ENCODE measurements around the gene HDGF. TPM values are rescaled to one million over a fixed set of nuclear protein-coding genes. Genes with fewer than 3 reads are reported as not detected.

The HDGF gene
- total RNA-seq, 2 experiments from 2014 or later: 60.8 TPM

DNA sequence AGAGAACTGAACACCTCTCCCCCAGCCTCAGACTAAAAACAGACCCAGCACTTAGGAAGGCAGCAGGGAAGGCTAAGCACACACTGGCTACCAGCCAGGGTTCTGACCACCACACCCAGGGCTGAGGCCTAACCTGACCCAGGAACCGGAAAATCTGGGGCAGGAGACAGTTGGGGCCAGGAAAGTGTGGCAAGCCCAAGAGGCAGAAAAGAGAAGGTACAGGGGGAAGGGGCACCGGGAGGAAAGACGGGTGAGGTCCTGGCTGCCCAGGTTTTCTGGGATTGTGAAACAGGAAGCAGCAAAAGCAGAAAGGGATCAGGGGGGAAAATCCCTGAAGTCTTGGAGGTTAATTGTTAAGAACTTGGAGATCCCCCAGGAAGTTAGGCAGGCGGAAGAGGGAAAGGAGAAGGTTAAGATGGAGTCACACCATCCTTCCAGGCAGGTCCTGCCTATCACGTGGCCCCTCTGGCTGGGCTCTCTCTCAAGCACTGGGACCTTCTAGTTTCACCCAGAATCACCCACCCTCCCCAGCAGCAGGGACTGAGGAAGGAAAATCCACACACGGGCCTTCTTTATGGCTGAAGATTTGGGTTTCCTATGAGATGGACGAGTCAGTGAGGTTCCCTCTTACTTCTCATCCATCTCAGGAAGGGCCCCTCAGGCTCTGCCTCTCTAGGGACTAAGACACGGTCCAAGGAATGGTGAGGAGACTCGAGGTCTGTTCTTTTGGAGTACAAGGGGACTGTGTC, 2.6 kb downstream of the HDGF start:
- peak overlapping the region; percentile 97 for H3K4me3 ChIP-seq (ENCODE audit: low read length)
- peaks cover 12% of the 10 kb centered on the region for H3K36me3 ChIP-seq (ENCODE audit: insufficient read depth, low read length)
- POLR2A ChIA-PET: interaction anchor here (1.8 kb wide), 2 partner anchors 18 to 21 kb away, joined by 8 to 13 read pairs; partner anchors contain the start of genes ISG20L2, METTL25B and PRCC
- DNase-seq: peak in 3 of 14 experiments; percentile 25 to 67 (median 64)
- Mint-ChIP-seq H3K36me3 (ENCODE audit: low read depth) (peaks cover 39% of the 10 kb centered on the region), H3K4me3 (peak overlapping the region; percentile 96), H3K27me3 (no peaks in the 10 kb centered on the region), H3K9me3 (no peaks in the 10 kb centered on the region), H3K27ac (peak overlapping the region; percentile 85), H3K4me1 (ENCODE audit: low read depth) (peaks cover 76% of the 10 kb centered on the region)
- CTCF ChIA-PET: interaction anchor here (0.7 to 1.7 kb wide), 2 partner anchors 23 kb away, joined by 3 to 7 read pairs; no protein-coding TSS in a partner anchor
- H3K4me1 ChIP-seq (ENCODE audit: insufficient read depth, low read length): peaks cover 68% of the 10 kb centered on the region
- TF ChIP-seq, protein P1, sequence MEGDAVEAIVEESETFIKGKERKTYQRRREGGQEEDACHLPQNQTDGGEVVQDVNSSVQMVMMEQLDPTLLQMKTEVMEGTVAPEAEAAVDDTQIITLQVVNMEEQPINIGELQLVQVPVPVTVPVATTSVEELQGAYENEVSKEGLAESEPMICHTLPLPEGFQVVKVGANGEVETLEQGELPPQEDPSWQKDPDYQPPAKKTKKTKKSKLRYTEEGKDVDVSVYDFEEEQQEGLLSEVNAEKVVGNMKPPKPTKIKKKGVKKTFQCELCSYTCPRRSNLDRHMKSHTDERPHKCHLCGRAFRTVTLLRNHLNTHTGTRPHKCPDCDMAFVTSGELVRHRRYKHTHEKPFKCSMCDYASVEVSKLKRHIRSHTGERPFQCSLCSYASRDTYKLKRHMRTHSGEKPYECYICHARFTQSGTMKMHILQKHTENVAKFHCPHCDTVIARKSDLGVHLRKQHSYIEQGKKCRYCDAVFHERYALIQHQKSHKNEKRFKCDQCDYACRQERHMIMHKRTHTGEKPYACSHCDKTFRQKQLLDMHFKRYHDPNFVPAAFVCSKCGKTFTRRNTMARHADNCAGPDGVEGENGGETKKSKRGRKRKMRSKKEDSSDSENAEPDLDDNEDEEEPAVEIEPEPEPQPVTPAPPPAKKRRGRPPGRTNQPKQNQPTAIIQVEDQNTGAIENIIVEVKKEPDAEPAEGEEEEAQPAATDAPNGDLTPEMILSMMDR (IDR thresholded peaks at IDR 0.05): no peak
- peak overlapping the region; percentile 70 to 80 for H3K27ac ChIP-seq (ENCODE audit: low read depth in 1 of 2, low read length in 2 of 2)
- ATAC-seq (ENCODE audit: poor library complexity): no peak
- no peaks in the 10 kb centered on the region for H3K27me3 ChIP-seq (ENCODE audit: control insufficient read depth in 1 of 2, insufficient read depth in 2 of 2, low read length in 2 of 2)
- H3K9me3 ChIP-seq (ENCODE audit: control insufficient read depth in 1 of 2, insufficient read depth in 1 of 2, low read length in 2 of 2): peaks cover 0 to 3% of the 10 kb centered on the region in 2 experiments
- intact Hi-C loops (cut with DNase I, micrococcal nuclease): loop anchor here in 1 of 2 experiments (10.0 kb wide), 1 partner anchor 534 kb away; the partner anchor contains the start of gene PMF1

DNA sequence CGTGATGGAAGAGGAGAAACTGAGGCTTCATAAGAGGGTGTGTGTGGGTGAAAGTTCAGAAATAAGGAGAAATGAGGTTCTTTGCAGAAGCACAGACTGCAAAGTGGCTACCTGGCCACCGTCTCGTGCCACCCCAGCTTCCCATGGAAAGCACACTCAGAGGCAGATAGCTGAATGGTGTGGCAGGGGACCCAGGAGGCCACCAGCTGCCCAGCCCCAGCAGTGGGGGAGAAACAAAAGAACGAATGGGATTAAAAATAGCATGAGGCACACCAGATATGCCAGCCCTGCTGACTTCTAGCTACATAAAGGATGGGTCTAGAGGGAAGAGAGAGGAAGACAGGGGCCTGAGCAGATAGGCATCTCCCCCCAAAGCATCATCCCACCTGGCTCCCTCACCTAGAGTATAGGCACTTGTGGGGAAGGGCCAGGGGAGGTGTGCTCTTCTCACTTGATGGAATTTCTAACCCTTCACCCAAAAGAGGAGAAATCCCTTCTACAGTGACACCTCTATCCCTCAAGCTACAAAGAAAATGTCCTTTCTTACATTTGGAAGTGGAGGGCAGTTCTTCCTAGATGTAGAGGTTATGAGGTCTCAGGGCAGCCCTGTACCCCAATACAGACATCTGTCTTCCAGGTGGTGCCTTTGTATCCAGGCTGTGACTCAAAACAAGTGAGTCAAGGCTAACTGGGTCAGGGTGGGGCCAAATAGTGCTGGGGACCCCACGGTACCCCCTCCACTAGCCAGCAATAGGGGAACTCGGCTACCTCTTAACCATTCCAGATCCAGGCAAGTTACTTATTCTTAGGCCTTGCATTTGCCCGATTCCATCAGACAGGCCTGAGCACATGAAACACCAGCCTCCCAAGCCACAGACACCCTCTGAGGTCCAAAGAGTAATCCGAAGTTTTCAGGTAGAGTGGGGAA, 3.5 kb downstream of the HDGF start:
- Mint-ChIP-seq H3K4me1 (ENCODE audit: low read depth) (peaks cover 68% of the 10 kb centered on the region), H3K36me3 (ENCODE audit: low read depth) (peaks cover 48% of the 10 kb centered on the region), H3K9me3 (no peaks in the 10 kb centered on the region), H3K27me3 (no peaks in the 10 kb centered on the region), H3K4me3 (peak overlapping the region; percentile 96), H3K27ac (peak overlapping the region; percentile 85)
- POLR2A ChIA-PET: interaction anchor here (0.9 to 1.8 kb wide), 3 partner anchors 8 to 20 kb away, joined by 3 to 13 read pairs (median 8); partner anchors contain the start of genes ISG20L2, METTL25B and PRCC
- CTCF ChIA-PET: interaction anchor here (1.5 to 1.7 kb wide), 2 partner anchors 19 to 22 kb away, joined by 4 to 7 read pairs; partner anchors contain the start of gene PRCC
- Histone ChIP-seq H3K36me3 (ENCODE audit: insufficient read depth, low read length) (peaks cover 20% of the 10 kb centered on the region), H3K27ac (ENCODE audit: low read depth in 1 of 2, low read length in 2 of 2) (peak overlapping the region; percentile 70 to 80), H3K4me1 (ENCODE audit: insufficient read depth, low read length) (peaks cover 65% of the 10 kb centered on the region), H3K4me3 (ENCODE audit: low read length) (peak overlapping the region; percentile 97), H3K9me3 (ENCODE audit: control insufficient read depth in 1 of 2, insufficient read depth in 1 of 2, low read length in 2 of 2) (peaks cover 0 to 3% of the 10 kb centered on the region in 2 experiments), H3K27me3 (ENCODE audit: control insufficient read depth in 1 of 2, insufficient read depth in 2 of 2, low read length in 2 of 2) (no peaks in the 10 kb centered on the region)
- no peak for ATAC-seq (ENCODE audit: poor library complexity)
- TF ChIP-seq, protein P1 (IDR thresholded peaks at IDR 0.05): no peak
- DNase-seq: peak in 3 of 14 experiments; percentile 37 to 53 (median 38)
- intact Hi-C loops (cut with DNase I, micrococcal nuclease): loop anchor here in 1 of 2 experiments (10.0 kb wide), 1 partner anchor 533 kb away; the partner anchor contains the start of gene PMF1
